ENCODE results near the gene ETF1.
"Not testable (repeated sequence)": the region's sequence is repeated elsewhere in the genome, so short reads cannot be mapped to it uniquely, and the experiment has no call there.

Gene ETF1

GRCh38 chr5:138528208-138528607 lies 14.8 kb downstream of the ETF1 start:
- no peak for DNase-seq

- DNase-seq = no peak
These were observed 15.9 kb downstream of the ETF1 start for GRCh38 chr5:138527170-138527569.

GRCh38 chr5:138523406-138523805 lies 19.6 kb downstream of the ETF1 start:
- DNase-seq = no peak

GRCh38 chr5:138520971-138521370 lies 22.1 kb downstream of the ETF1 start:
- DNase-seq = no peak

GRCh38 chr5:138517437-138517836 lies 25.6 kb downstream of the ETF1 start:
- DNase-seq = no peak

- no peak for DNase-seq
These were observed 27.3 kb downstream of the ETF1 start for GRCh38 chr5:138515556-138516245.

- DNase-seq = no peak
These were observed 29.0 kb downstream of the ETF1 start for GRCh38 chr5:138514021-138514420.

GRCh38 chr5:138508958-138509357 lies 34.1 kb downstream of the ETF1 start:
- DNase-seq = no peak

- not testable (repeated sequence) for DNase-seq
These were observed 35.6 kb downstream of the ETF1 start for GRCh38 chr5:138507485-138507884.

- no peak for DNase-seq
These were observed 36.4 kb downstream of the ETF1 start for GRCh38 chr5:138506370-138507306.

GRCh38 chr5:138504799-138505198 lies 38.2 kb downstream of the ETF1 start:
- no peak for DNase-seq

- no peak for DNase-seq
These were observed 39.4 kb downstream of the ETF1 start for GRCh38 chr5:138503487-138504270.

GRCh38 chr5:138502521-138502920 lies 40.5 kb downstream of the ETF1 start:
- no peak for DNase-seq

- DNase-seq = no peak
These were observed 40.9 kb downstream of the ETF1 start for GRCh38 chr5:138502121-138502520.

- no peak for DNase-seq
These were observed 44.7 kb downstream of the ETF1 start for GRCh38 chr5:138498376-138498775.

GRCh38 chr5:138495351-138495750 lies 47.7 kb downstream of the ETF1 start:
- DNase-seq = no peak

- no peak for DNase-seq
These were observed 50.4 kb downstream of the ETF1 start for GRCh38 chr5:138492560-138493045.

- DNase-seq = peak; percentile 82 to 83
These were observed 51.1 kb downstream of the ETF1 start for GRCh38 chr5:138491669-138492559.

GRCh38 chr5:138491284-138491648 lies 51.8 kb downstream of the ETF1 start:
- no peak for DNase-seq

- DNase-seq = no peak
These were observed 52.3 kb downstream of the ETF1 start for GRCh38 chr5:138490648-138491283.

GRCh38 chr5:138489683-138490061 lies 53.4 kb downstream of the ETF1 start:
- no peak for DNase-seq

- DNase-seq = no peak
These were observed 54.5 kb downstream of the ETF1 start for GRCh38 chr5:138488481-138488945.
